Measurements from ENCODE around the gene SNX25.

GRCh38 chr4:185304541-185304940 lies 95.1 kb downstream of the SNX25 start:
- no peak for TF ChIP-seq CTCF (conservative IDR thresholded peaks at IDR 0.05; ENCODE audit: low read depth in 2 of 2)
- TF ChIP-seq EZH2phosphoT487 (IDR thresholded peaks at IDR 0.05; ENCODE audit: unreplicated experiment), result no peak
- TF ChIP-seq POLR2AphosphoS5 (IDR thresholded peaks at IDR 0.05; ENCODE audit: low read depth), result no peak
- TF ChIP-seq CREB1 (CRISPR knock-in tag; IDR thresholded peaks at IDR 0.05; ENCODE audit: low read depth), result no peak
- TF ChIP-seq EZH2 (IDR thresholded peaks at IDR 0.05; ENCODE audit: low read depth, unreplicated experiment), result no peak
- TF ChIP-seq, protein P1, sequence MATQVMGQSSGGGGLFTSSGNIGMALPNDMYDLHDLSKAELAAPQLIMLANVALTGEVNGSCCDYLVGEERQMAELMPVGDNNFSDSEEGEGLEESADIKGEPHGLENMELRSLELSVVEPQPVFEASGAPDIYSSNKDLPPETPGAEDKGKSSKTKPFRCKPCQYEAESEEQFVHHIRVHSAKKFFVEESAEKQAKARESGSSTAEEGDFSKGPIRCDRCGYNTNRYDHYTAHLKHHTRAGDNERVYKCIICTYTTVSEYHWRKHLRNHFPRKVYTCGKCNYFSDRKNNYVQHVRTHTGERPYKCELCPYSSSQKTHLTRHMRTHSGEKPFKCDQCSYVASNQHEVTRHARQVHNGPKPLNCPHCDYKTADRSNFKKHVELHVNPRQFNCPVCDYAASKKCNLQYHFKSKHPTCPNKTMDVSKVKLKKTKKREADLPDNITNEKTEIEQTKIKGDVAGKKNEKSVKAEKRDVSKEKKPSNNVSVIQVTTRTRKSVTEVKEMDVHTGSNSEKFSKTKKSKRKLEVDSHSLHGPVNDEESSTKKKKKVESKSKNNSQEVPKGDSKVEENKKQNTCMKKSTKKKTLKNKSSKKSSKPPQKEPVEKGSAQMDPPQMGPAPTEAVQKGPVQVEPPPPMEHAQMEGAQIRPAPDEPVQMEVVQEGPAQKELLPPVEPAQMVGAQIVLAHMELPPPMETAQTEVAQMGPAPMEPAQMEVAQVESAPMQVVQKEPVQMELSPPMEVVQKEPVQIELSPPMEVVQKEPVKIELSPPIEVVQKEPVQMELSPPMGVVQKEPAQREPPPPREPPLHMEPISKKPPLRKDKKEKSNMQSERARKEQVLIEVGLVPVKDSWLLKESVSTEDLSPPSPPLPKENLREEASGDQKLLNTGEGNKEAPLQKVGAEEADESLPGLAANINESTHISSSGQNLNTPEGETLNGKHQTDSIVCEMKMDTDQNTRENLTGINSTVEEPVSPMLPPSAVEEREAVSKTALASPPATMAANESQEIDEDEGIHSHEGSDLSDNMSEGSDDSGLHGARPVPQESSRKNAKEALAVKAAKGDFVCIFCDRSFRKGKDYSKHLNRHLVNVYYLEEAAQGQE (IDR thresholded peaks at IDR 0.05; ENCODE audit: unreplicated experiment), result no peak
- no peak for TF ChIP-seq JUNB (IDR thresholded peaks at IDR 0.05; ENCODE audit: unreplicated experiment)
- no peak for TF ChIP-seq ZNF331 (CRISPR knock-in tag; IDR thresholded peaks at IDR 0.05; ENCODE audit: low read depth)
- TF ChIP-seq, protein P2, sequence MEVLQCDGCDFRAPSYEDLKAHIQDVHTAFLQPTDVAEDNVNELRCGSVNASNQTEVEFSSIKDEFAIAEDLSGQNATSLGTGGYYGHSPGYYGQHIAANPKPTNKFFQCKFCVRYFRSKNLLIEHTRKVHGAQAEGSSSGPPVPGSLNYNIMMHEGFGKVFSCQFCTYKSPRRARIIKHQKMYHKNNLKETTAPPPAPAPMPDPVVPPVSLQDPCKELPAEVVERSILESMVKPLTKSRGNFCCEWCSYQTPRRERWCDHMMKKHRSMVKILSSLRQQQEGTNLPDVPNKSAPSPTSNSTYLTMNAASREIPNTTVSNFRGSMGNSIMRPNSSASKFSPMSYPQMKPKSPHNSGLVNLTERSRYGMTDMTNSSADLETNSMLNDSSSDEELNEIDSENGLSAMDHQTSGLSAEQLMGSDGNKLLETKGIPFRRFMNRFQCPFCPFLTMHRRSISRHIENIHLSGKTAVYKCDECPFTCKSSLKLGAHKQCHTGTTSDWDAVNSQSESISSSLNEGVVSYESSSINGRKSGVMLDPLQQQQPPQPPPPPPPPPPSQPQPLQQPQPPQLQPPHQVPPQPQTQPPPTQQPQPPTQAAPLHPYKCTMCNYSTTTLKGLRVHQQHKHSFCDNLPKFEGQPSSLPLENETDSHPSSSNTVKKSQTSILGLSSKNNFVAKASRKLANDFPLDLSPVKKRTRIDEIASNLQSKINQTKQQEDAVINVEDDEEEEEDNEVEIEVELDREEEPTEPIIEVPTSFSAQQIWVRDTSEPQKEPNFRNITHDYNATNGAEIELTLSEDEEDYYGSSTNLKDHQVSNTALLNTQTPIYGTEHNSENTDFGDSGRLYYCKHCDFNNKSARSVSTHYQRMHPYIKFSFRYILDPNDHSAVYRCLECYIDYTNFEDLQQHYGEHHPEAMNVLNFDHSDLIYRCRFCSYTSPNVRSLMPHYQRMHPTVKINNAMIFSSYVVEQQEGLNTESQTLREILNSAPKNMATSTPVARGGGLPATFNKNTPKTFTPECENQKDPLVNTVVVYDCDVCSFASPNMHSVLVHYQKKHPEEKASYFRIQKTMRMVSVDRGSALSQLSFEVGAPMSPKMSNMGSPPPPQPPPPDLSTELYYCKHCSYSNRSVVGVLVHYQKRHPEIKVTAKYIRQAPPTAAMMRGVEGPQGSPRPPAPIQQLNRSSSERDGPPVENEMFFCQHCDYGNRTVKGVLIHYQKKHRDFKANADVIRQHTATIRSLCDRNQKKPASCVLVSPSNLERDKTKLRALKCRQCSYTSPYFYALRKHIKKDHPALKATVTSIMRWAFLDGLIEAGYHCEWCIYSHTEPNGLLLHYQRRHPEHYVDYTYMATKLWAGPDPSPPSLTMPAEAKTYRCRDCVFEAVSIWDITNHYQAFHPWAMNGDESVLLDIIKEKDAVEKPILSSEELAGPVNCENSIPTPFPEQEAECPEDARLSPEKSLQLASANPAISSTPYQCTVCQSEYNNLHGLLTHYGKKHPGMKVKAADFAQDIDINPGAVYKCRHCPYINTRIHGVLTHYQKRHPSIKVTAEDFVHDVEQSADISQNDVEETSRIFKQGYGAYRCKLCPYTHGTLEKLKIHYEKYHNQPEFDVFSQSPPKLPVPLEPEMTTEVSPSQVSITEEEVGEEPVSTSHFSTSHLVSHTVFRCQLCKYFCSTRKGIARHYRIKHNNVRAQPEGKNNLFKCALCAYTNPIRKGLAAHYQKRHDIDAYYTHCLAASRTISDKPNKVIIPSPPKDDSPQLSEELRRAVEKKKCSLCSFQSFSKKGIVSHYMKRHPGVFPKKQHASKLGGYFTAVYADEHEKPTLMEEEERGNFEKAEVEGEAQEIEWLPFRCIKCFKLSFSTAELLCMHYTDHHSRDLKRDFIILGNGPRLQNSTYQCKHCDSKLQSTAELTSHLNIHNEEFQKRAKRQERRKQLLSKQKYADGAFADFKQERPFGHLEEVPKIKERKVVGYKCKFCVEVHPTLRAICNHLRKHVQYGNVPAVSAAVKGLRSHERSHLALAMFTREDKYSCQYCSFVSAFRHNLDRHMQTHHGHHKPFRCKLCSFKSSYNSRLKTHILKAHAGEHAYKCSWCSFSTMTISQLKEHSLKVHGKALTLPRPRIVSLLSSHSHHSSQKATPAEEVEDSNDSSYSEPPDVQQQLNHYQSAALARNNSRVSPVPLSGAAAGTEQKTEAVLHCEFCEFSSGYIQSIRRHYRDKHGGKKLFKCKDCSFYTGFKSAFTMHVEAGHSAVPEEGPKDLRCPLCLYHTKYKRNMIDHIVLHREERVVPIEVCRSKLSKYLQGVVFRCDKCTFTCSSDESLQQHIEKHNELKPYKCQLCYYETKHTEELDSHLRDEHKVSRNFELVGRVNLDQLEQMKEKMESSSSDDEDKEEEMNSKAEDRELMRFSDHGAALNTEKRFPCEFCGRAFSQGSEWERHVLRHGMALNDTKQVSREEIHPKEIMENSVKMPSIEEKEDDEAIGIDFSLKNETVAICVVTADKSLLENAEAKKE (CRISPR knock-in tag; IDR thresholded peaks at IDR 0.05), result no peak
- no peak for TF ChIP-seq NANOG (IDR thresholded peaks at IDR 0.05; ENCODE audit: borderline replicate concordance)
- no peak for TF ChIP-seq STAT1 (IDR thresholded peaks at IDR 0.05; ENCODE audit: unreplicated experiment)
- TF ChIP-seq, protein P3, sequence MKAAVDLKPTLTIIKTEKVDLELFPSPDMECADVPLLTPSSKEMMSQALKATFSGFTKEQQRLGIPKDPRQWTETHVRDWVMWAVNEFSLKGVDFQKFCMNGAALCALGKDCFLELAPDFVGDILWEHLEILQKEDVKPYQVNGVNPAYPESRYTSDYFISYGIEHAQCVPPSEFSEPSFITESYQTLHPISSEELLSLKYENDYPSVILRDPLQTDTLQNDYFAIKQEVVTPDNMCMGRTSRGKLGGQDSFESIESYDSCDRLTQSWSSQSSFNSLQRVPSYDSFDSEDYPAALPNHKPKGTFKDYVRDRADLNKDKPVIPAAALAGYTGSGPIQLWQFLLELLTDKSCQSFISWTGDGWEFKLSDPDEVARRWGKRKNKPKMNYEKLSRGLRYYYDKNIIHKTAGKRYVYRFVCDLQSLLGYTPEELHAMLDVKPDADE (IDR thresholded peaks at IDR 0.05), result no peak

Data from GM23338 (cell line).